ENCODE data around the gene ARID1B. TPM values are rescaled to one million over a fixed set of nuclear protein-coding genes. Genes with fewer than 3 reads are reported as not detected.

ARID1B gene
- total and polyA plus RNA-seq, 10 of the 15 experiments (the other 5 are each of a cell fraction or from before 2014, with no cell fraction given): 24.7 to 133 (median 54.6) TPM

GRCh38 chr6:157107915-157108651 is 330.9 kb downstream of the ARID1B start:
- ATAC-seq (no peak), FAIRE-seq (no peak), DNase-seq (ENCODE audit: low read depth, low spot score) (no peak)
- no peak overlapping the region for H3K9ac ChIP-seq (ENCODE audit: control insufficient read depth, insufficient read depth, low read length)
- ChIA-PET SMC1A (ENCODE audit: uncharacterized antibody, unreplicated experiment) (interaction anchor here (1.0 to 1.3 kb wide), 4 partner anchors 17 to 47 kb away, joined by 3 read pairs; no protein-coding TSS in a partner anchor), POLR2A (no interaction called here), RAD21 (ENCODE audit: unreplicated experiment) (no interaction called here), CTCF (no interaction called here)
- no peak overlapping the region for H3K4me3 ChIP-seq
- no peaks in the 10 kb centered on the region for H3K79me2 ChIP-seq (ENCODE audit: control insufficient read depth, insufficient read depth, low read length)
- BruUV-seq (replicated peaks): no TSS peak
- H2AFZ ChIP-seq (ENCODE audit: control insufficient read depth, low read depth, low read length): no peak overlapping the region
- H3K27me3 ChIP-seq (replicated peaks in 1 of 2; ENCODE audit: control insufficient read depth in 2 of 2, insufficient read depth in 2 of 2, low read length in 1 of 2): no peaks in the 10 kb centered on the region
- no peaks in the 10 kb centered on the region for H3K4me1 ChIP-seq (ENCODE audit: control insufficient read depth, insufficient read depth, low read length)
- in situ Hi-C loops (cut with MboI) (no loop called here), intact Hi-C loops (cut with micrococcal nuclease; ENCODE audit: unreplicated experiment) (no loop called here)
- no peaks in the 10 kb centered on the region for H3K9me3 ChIP-seq (replicated peaks; ENCODE audit: control insufficient read depth, insufficient read depth, low read length)
- WGBS (ENCODE audit: insufficient coverage, insufficient replicate concordance, low lambda C conversion rate, missing lambda C conversion rate): 81% methylated on average over 6 of the region's 6 CpGs
- TF ChIP-seq ZNF622 (IDR thresholded peaks at IDR 0.05) (no peak), YBX1 (IDR thresholded peaks at IDR 0.05) (no peak), CREB1 (IDR thresholded peaks at IDR 0.05; ENCODE audit: low read depth) (no peak), PAX5 (IDR thresholded peaks at IDR 0.05; ENCODE audit: borderline replicate concordance, low read depth, low read length) (no peak), ZNF207 (IDR thresholded peaks at IDR 0.05; ENCODE audit: borderline replicate concordance) (no peak), CHD4 (IDR thresholded peaks at IDR 0.05) (no peak), JUNB (IDR thresholded peaks at IDR 0.05) (0 out of 2 replicates have a peak, but pooled peaks have one; percentile 25)
- TF ChIP-seq, protein P1, sequence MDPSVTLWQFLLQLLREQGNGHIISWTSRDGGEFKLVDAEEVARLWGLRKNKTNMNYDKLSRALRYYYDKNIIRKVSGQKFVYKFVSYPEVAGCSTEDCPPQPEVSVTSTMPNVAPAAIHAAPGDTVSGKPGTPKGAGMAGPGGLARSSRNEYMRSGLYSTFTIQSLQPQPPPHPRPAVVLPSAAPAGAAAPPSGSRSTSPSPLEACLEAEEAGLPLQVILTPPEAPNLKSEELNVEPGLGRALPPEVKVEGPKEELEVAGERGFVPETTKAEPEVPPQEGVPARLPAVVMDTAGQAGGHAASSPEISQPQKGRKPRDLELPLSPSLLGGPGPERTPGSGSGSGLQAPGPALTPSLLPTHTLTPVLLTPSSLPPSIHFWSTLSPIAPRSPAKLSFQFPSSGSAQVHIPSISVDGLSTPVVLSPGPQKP (IDR thresholded peaks at IDR 0.05; ENCODE audit: low read depth, low read length): no peak
- TF ChIP-seq, protein P2, sequence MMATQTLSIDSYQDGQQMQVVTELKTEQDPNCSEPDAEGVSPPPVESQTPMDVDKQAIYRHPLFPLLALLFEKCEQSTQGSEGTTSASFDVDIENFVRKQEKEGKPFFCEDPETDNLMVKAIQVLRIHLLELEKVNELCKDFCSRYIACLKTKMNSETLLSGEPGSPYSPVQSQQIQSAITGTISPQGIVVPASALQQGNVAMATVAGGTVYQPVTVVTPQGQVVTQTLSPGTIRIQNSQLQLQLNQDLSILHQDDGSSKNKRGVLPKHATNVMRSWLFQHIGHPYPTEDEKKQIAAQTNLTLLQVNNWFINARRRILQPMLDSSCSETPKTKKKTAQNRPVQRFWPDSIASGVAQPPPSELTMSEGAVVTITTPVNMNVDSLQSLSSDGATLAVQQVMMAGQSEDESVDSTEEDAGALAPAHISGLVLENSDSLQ (IDR thresholded peaks at IDR 0.05): no peak
- no peak overlapping the region for H3K27ac ChIP-seq (ENCODE audit: control insufficient read depth, insufficient read depth)
- no peak overlapping the region for H3K4me2 ChIP-seq (ENCODE audit: control insufficient read depth, insufficient read depth)
- no peaks in the 10 kb centered on the region for H4K20me1 ChIP-seq (ENCODE audit: control insufficient read depth, insufficient read depth)
- peaks cover 0 to 8% of the 10 kb centered on the region in 2 experiments; a peak in 3 of 4 replicates for H3K36me3 ChIP-seq (ENCODE audit: control insufficient read depth in 2 of 2, insufficient read depth in 2 of 2, low read length in 1 of 2)

All from GM12878 (cell line).